HG02588 (cell line): Measurements from ENCODE around the gene HPSE2.
"Not testable (repeated sequence)": the region's sequence is repeated elsewhere in the genome, so short reads cannot be mapped to it uniquely, and the experiment has no call there.

Experiments used
- ATAC-seq: cut with Tn5 transposase; IDR thresholded peaks from one replicate; pipeline ENCODE4 v1.9.1; 2021; ENCODE audit warnings: mild to moderate bottlenecking, moderate library complexity; ENCODE audit not compliant: unreplicated experiment

Gene HPSE2

GRCh38 chr10:99235658-99236626 lies at the start of gene HPSE2:
Gene HPSE2 (minus strand): TSS chr10:99235852.
- no peak for ATAC-seq

DNA sequence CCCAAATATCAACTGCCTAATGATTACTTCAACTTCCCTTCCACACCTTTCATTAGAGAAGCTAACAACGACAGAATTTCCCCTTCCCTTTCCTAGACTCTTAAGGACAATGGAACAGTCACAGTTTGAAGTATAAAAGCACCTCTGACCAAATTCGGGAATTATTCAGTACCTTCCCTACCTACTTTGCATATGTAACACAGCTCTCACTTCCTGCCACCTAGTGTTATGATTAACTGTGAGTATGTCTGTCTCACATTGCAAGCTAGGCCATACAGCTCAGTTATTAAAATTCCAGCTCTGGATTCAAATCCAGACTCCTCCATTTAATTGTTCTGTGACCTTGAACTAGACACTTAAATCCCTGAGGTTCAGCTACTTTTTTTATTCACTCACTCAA lies 44.8 kb upstream of the HPSE2 start:
- ATAC-seq, result peak; percentile 76

DNA sequence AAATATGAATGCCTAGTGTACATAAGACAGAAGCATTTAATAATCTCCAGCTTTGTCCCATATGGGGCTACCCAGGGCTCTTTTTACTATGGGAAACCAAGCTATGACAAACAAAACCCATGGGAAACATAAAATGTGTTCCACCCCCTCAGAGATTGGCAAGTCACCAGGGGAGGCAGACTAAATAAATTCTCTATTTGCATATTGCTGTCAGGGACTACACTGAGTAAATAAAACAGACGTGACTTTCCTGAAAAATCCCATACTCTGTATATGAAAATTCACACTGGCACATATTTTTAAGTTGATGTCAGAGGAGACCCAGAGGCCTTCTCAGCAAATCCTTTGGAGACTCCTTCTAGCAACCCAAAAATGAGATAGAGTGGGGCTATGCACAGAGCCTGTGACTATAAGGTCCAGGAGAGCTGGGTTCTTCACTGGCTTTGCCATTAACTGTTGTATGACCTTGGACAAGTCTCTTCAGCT lies 44.0 kb upstream of the HPSE2 start:
- no peak for ATAC-seq

GRCh38 chr10:99276848-99277486 lies 41.3 kb upstream of the HPSE2 start:
- no peak for ATAC-seq

- no peak for ATAC-seq
Measured at GRCh38 chr10:99266383-99266782, 30.7 kb upstream of the HPSE2 start.

- no peak for ATAC-seq
Measured at GRCh38 chr10:99248824-99249223, 13.2 kb upstream of the HPSE2 start.

DNA sequence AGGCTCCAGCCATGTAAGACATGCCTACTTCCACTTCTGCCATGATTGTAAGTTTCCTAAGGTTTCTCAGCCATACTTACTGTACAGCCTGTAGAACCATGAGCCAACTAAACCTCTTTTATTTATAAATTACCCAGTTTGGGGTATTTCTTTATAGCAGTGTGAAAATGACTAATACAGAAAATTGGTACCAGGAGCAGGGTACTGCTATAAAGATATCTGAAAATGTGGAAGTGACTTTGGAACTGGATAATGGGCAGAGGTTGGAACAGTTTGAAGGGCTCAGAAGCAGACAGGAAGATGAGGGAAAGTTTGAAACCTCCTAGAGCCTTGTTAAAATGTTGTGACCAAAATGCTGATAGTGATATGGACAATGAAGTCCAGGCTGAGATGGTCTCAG lies 12.2 kb upstream of the HPSE2 start:
- not testable (repeated sequence) for ATAC-seq

GRCh38 chr10:99236627-99237309 lies 1.1 kb upstream of the HPSE2 start:
- no peak for ATAC-seq

DNA sequence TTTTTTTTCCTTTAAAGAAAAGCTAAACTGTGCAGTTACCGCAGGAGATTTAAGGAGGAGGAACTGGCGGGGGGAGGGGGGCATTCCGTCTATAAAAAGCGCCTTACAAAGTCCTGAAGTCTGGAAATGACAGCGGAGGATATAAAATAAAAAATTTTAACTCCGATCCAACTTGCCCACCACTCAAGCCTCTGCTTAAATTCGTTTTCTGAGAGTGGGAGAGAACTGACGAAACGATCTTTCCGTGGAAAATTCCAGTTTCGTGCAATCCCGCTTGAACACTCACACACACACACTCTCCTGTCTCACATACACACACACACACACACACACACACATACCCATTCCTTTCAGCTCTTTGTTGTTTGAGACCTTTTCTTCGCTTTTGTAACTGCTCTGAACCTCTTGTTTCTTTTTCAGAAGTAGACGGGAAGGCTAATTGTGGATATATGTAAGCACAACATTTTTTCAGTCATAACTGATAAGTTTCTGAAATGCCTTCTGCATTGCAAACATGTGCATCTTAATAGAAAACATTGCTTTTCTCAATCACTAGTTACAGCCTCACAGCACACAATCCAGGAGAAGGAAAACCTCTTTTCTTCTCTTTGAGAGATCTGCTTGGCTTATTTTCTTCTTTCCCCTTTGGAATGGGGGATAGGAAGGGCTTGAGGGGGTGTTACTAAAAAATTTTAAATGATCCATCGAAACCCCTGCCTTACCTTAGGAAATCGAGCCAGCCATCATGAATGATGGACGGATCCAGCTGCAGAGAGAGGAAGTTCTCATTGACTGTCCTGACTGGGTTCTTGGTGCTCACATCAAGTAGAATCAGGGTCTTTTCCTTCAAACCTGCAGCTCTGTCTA lies 628 bp downstream of the HPSE2 start:
- ATAC-seq, result no peak

GRCh38 chr10:99234041-99234790 lies 1.4 kb downstream of the HPSE2 start:
- ATAC-seq, result peak; percentile 97

GRCh38 chr10:99233689-99234037 lies 2.0 kb downstream of the HPSE2 start:
- ATAC-seq, result no peak

DNA sequence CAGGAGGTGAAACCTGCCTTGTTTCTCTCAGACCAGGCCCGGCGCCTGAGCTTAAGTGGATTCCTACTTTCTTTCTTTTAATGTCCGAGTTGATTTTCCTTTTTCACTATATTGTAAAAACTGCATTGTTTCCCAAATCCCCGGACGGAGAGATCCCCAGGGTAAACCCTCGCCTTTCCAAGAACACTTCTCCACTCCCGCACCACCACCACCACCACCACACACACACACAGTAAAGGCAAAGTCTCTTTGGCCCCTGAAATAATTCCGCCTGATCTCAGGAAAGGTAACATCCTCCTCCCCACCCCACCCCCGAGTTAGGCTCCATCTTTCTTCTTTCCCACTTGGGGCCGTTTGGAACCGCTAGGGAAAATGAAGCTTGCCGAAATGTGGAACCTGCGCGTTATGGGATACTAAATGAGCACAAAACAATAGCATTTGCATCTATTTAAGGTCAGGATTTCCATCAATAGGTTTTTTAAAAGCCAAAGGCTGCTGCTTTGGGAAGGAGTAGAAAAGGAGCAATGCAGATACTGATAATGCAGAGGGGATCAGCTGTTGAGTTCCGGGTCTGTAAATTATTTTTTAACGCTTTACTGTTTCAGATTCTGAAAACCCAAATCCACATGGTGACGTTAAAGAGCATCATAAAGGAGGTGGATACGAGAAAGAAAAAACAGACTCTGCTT lies 2.5 kb downstream of the HPSE2 start:
- no peak for ATAC-seq

GRCh38 chr10:99232360-99232999 lies 3.2 kb downstream of the HPSE2 start:
- no peak for ATAC-seq

DNA sequence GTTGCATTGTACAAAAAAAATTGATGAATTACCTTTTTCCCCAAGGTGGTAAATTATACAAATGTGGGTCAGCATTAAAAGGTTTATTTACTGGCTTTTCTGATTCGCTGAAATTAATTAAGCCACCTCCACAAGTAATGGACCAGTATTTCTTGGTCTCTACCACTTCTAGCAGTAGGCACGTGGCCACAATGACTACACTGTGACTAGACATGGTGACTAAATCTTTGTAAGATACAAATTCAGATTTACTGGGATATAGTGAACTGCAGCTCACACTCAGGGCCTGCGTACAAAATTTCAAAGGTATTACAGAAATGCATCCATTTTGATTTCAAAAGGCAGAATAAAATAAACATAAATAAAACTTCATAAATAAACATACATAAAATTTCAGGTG lies 10.9 kb downstream of the HPSE2 start:
- no peak for ATAC-seq

- no peak for ATAC-seq
Measured at GRCh38 chr10:99207340-99207739, 28.3 kb downstream of the HPSE2 start.

DNA sequence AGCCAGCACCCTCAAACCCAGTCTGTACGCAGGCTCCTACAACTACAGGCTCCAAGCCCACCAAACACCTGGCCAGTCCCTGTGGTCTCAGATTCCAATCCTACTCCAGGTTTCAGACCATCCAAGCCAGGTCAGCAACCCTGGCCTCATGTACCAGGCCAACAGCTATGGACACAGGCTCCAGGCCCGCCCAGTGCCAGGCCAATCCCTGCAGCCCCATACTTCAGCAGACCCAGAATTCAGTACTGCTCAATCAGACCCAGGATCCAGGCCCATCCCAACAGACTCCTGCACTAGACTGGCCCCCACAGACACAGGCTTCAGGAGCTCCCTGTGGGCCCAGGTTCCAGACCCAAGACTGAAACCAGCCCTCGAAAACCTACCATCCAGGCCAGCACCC lies 32.3 kb downstream of the HPSE2 start:
- ATAC-seq, result no peak

- no peak for ATAC-seq
Measured at GRCh38 chr10:99172950-99173349, 62.7 kb downstream of the HPSE2 start.

GRCh38 chr10:99172128-99172738 lies 63.4 kb downstream of the HPSE2 start:
- no peak for ATAC-seq
